Measurements from ENCODE around the gene RALGPS1. TPM values are rescaled to one million over a fixed set of nuclear protein-coding genes. Genes with fewer than 3 reads are reported as not detected.
A peak's percentile ranks its signal among the peaks of the same experiment; 100 is the strongest.

RALGPS1 gene
- total RNA-seq, 1 donor: 2.9 TPM

- TF ChIP-seq CTCF (IDR thresholded peaks at IDR 0.05; ENCODE audit: insufficient read depth, low read length): no peak
- DNase-seq (ENCODE audit: low read depth): no peak
- no peak overlapping the region for H3K4me3 ChIP-seq (ENCODE audit: low read depth, low read length)
Measured at GRCh38 chr9:126991183-126991582, 76.6 kb downstream of the RALGPS1 start.

- H3K4me3 ChIP-seq (ENCODE audit: low read depth, low read length): no peak overlapping the region
- no peak for TF ChIP-seq CTCF (IDR thresholded peaks at IDR 0.05; ENCODE audit: insufficient read depth, low read length)
- DNase-seq (ENCODE audit: low read depth): no peak
Measured at GRCh38 chr9:126992427-126992826, 77.8 kb downstream of the RALGPS1 start.

GRCh38 chr9:126999315-127000068 is 84.9 kb downstream of the RALGPS1 start:
- no peak for DNase-seq (ENCODE audit: low read depth)
- H3K4me3 ChIP-seq (ENCODE audit: low read depth, low read length): no peak overlapping the region
- no peak for TF ChIP-seq CTCF (IDR thresholded peaks at IDR 0.05; ENCODE audit: insufficient read depth, low read length)

GRCh38 chr9:127004946-127005769 is 90.6 kb downstream of the RALGPS1 start:
- peak; percentile 60 for DNase-seq (ENCODE audit: low read depth)
- TF ChIP-seq CTCF (IDR thresholded peaks at IDR 0.05; ENCODE audit: insufficient read depth, low read length): no peak
- no peak overlapping the region for H3K4me3 ChIP-seq (ENCODE audit: low read depth, low read length)

- H3K4me3 ChIP-seq (ENCODE audit: low read depth, low read length): no peak overlapping the region
- no peak for DNase-seq (ENCODE audit: low read depth)
- TF ChIP-seq CTCF (IDR thresholded peaks at IDR 0.05; ENCODE audit: insufficient read depth, low read length): no peak
Measured at GRCh38 chr9:127005770-127006314, 91.3 kb downstream of the RALGPS1 start.

GRCh38 chr9:127007638-127008037 is 93.1 kb downstream of the RALGPS1 start:
- H3K4me3 ChIP-seq (ENCODE audit: low read depth, low read length): no peak overlapping the region
- no peak for TF ChIP-seq CTCF (IDR thresholded peaks at IDR 0.05; ENCODE audit: insufficient read depth, low read length)
- DNase-seq (ENCODE audit: low read depth): no peak

Data from fibroblast of the aortic adventitia (primary cell).